ENCODE measurements around the gene PHLPP2.

- no peak for TF ChIP-seq CTCF (IDR thresholded peaks at IDR 0.05; ENCODE audit: low read depth, low read length)
- no peak for TF ChIP-seq POLR2A (IDR thresholded peaks at IDR 0.05; ENCODE audit: extremely low read depth, insufficient read length)
- TF ChIP-seq MYC (IDR thresholded peaks at IDR 0.05; ENCODE audit: low read depth, low read length): no peak
Measured at GRCh38 chr16:71769222-71769621, 44.7 kb upstream of the PHLPP2 start.
